HepG2 (cell line): ENCODE results near the gene SETD1B. TPM values are rescaled to one million over a fixed set of nuclear protein-coding genes. Genes with fewer than 3 reads are reported as not detected.

ENCODE experiments used
- BORCS8-MEF2B ChIP-seq: sonication (generic); formaldehyde crosslinking; IDR thresholded peaks from 2 replicates; pipeline ENCODE4 v1.8.0; 2022; ENCODE audit warnings: mild to moderate bottlenecking, missing genetic modification reagents
- IKZF1 ChIP-seq: fragments of 450-650 bp; IDR thresholded peaks from 2 replicates; pipeline ENCODE4 v1.7.1; 2016
- ISL2 ChIP-seq: sonication (generic); formaldehyde crosslinking; IDR thresholded peaks from 2 replicates; pipeline ENCODE4 v1.5.0; 2020; ENCODE audit warnings: missing genetic modification reagents
- JDP2 ChIP-seq: sonication (generic); formaldehyde crosslinking; IDR thresholded peaks from 2 replicates; pipeline ENCODE4 v1.8.1; 2022; ENCODE audit warnings: missing genetic modification reagents, borderline replicate concordance
- MLXIP ChIP-seq: sonication (generic); formaldehyde crosslinking; IDR thresholded peaks from 2 replicates; pipeline ENCODE4 v1.9.0; 2021; ENCODE audit warnings: missing genetic modification reagents, borderline replicate concordance
- NFE2L1 ChIP-seq: sonication (generic); formaldehyde crosslinking; IDR thresholded peaks from 2 replicates; pipeline ENCODE4 v1.4.0; 2020; ENCODE audit warnings: missing genetic modification reagents, mild to moderate bottlenecking, borderline replicate concordance
- NPAS2 ChIP-seq: sonication (generic); formaldehyde crosslinking; IDR thresholded peaks from 2 replicates; pipeline ENCODE4 v1.8.0; 2022; ENCODE audit warnings: mild to moderate bottlenecking, missing genetic modification reagents, borderline replicate concordance
- SMAD1 ChIP-seq: sonication (generic); formaldehyde crosslinking; IDR thresholded peaks from 2 replicates; pipeline ENCODE4 v1.4.0; 2020; ENCODE audit warnings: missing genetic modification reagents, low read depth, mild to moderate bottlenecking, borderline replicate concordance
- ZNF317 ChIP-seq: sonication (generic); formaldehyde crosslinking; IDR thresholded peaks from 2 replicates; pipeline ENCODE4 v1.5.0; 2020; ENCODE audit warnings: mild to moderate bottlenecking, missing genetic modification reagents
- ZNF331 ChIP-seq: sonication (generic); formaldehyde crosslinking; IDR thresholded peaks from 2 replicates; pipeline ENCODE4 v1.4.0; 2020; ENCODE audit warnings: missing genetic modification reagents
- ZNF513 ChIP-seq: sonication (generic); formaldehyde crosslinking; conservative IDR thresholded peaks from 2 replicates; pipeline ENCODE4 v1.5.0; 2020; ENCODE audit warnings: missing genetic modification reagents
- polyA plus RNA-seq, 8 experiments: library from polyadenylated mRNA; depleted of rRNA in 3 of 8; stranded (reverse) in 7 of 8; unstranded in 1 of 8; fragments of >200 nt; fragmentation: Illumina TruSeq in 4 of 8; extraction: Trizol in 4 of 8; gene quantifications; 2 replicates each; pipeline versions ENCODE4 v1.2.1 to v1.2.3, GENCODE V29; 2011 to 2016; ENCODE audit warnings: low read depth in 4 of 8, missing spikeins in 1 of 8, mixed read lengths in 1 of 8; ENCODE audit not compliant: insufficient read depth in 1 of 8
- total RNA-seq, 5 experiments: library from RNA; depleted of rRNA; stranded (reverse); fragments of >200 nt; fragmentation: Illumina TruSeq; extraction: Trizol; gene quantifications; 2 replicates each; pipeline ENCODE4 v1.2.3, GENCODE V29; 2016; ENCODE audit warnings: low read depth in 1 of 5
- TF ChIP-seq, protein P1 (sequence below): sonication (generic); formaldehyde crosslinking; IDR thresholded peaks from 2 replicates; pipeline ENCODE4; 2020; ENCODE audit warnings: missing genetic modification reagents, mild to moderate bottlenecking, borderline replicate concordance
- TF ChIP-seq, protein P2 (sequence below): sonication (generic); formaldehyde crosslinking; IDR thresholded peaks from 2 replicates; pipeline ENCODE4 v1.4.0; 2020; ENCODE audit warnings: missing genetic modification reagents, borderline replicate concordance
- TF ChIP-seq, protein P3 (sequence below): sonication (generic); formaldehyde crosslinking; IDR thresholded peaks from 2 replicates; pipeline ENCODE4 v1.4.0; 2020; ENCODE audit warnings: missing genetic modification reagents

Gene SETD1B
- total and polyA plus RNA-seq, 2 of the 13 experiments (the other 11 are each of a cell fraction or from before 2014, with no cell fraction given), result 1.1 to 1.4 TPM

DNA sequence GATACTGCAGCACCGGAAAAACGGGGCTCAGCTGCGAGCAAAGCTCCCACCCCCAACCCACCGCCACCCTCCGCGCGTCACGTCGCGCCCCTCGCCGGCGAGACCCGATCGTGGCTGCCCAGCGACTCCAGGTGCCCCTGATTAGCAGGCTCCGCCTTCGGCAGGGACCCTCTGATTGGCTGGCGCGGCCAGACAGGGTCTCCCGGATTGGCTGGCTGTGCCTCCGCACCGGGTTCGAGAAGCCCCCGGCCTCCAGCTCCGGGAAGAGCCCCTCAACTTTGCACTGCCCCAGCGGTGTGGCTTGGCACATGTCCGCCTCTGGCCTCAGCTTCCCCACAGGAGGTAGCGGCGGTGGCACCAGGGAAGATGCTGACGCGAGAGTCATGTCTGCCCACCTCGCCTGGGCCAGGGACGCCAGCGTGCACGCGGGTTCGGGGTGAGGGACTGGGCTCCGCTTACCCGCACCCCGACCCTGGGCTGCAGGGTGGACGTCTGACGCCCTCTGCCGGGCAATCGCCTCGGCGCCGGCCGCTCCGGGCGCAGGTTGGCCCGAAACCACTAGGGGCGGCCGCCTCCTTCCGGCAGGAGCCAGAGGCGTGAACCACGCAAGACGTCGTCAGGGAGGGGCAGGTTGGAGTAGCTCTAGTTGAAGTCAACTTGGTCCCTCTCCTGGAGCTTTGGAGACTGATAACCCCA, 9.8 kb upstream of the SETD1B start (continued):
- TF ChIP-seq, protein P1, sequence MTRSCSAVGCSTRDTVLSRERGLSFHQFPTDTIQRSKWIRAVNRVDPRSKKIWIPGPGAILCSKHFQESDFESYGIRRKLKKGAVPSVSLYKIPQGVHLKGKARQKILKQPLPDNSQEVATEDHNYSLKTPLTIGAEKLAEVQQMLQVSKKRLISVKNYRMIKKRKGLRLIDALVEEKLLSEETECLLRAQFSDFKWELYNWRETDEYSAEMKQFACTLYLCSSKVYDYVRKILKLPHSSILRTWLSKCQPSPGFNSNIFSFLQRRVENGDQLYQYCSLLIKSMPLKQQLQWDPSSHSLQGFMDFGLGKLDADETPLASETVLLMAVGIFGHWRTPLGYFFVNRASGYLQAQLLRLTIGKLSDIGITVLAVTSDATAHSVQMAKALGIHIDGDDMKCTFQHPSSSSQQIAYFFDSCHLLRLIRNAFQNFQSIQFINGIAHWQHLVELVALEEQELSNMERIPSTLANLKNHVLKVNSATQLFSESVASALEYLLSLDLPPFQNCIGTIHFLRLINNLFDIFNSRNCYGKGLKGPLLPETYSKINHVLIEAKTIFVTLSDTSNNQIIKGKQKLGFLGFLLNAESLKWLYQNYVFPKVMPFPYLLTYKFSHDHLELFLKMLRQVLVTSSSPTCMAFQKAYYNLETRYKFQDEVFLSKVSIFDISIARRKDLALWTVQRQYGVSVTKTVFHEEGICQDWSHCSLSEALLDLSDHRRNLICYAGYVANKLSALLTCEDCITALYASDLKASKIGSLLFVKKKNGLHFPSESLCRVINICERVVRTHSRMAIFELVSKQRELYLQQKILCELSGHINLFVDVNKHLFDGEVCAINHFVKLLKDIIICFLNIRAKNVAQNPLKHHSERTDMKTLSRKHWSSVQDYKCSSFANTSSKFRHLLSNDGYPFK (CRISPR knock-in tag), result no peak
- TF ChIP-seq NPAS2 (CRISPR knock-in tag) (no peak), NFE2L1 (CRISPR knock-in tag) (no peak), SMAD1 (peak; percentile 87; the same call in 1 of the 2 replicates), BORCS8-MEF2B (CRISPR knock-in tag) (0 out of 2 replicates have a peak, but pooled peaks have one; percentile 34), IKZF1 (no peak), ZNF331 (peak; percentile 65; the same call in 1 of the 2 replicates), ISL2 (CRISPR knock-in tag) (peak; percentile 80), ZNF317 (no peak), MLXIP (CRISPR knock-in tag) (0 out of 2 replicates have a peak, but pooled peaks have one; percentile 39), JDP2 (CRISPR knock-in tag) (no peak), ZNF513 (CRISPR knock-in tag) (no peak)
- TF ChIP-seq, protein P2, sequence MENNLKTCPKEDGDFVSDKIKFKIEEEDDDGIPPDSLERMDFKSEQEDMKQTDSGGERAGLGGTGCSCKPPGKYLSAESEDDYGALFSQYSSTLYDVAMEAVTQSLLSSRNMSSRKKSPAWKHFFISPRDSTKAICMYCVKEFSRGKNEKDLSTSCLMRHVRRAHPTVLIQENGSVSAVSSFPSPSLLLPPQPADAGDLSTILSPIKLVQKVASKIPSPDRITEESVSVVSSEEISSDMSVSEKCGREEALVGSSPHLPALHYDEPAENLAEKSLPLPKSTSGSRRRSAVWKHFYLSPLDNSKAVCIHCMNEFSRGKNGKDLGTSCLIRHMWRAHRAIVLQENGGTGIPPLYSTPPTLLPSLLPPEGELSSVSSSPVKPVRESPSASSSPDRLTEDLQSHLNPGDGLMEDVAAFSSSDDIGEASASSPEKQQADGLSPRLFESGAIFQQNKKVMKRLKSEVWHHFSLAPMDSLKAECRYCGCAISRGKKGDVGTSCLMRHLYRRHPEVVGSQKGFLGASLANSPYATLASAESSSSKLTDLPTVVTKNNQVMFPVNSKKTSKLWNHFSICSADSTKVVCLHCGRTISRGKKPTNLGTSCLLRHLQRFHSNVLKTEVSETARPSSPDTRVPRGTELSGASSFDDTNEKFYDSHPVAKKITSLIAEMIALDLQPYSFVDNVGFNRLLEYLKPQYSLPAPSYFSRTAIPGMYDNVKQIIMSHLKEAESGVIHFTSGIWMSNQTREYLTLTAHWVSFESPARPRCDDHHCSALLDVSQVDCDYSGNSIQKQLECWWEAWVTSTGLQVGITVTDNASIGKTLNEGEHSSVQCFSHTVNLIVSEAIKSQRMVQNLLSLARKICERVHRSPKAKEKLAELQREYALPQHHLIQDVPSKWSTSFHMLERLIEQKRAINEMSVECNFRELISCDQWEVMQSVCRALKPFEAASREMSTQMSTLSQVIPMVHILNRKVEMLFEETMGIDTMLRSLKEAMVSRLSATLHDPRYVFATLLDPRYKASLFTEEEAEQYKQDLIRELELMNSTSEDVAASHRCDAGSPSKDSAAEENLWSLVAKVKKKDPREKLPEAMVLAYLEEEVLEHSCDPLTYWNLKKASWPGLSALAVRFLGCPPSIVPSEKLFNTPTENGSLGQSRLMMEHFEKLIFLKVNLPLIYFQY (CRISPR knock-in tag), result peak; percentile 92
- TF ChIP-seq, protein P3, sequence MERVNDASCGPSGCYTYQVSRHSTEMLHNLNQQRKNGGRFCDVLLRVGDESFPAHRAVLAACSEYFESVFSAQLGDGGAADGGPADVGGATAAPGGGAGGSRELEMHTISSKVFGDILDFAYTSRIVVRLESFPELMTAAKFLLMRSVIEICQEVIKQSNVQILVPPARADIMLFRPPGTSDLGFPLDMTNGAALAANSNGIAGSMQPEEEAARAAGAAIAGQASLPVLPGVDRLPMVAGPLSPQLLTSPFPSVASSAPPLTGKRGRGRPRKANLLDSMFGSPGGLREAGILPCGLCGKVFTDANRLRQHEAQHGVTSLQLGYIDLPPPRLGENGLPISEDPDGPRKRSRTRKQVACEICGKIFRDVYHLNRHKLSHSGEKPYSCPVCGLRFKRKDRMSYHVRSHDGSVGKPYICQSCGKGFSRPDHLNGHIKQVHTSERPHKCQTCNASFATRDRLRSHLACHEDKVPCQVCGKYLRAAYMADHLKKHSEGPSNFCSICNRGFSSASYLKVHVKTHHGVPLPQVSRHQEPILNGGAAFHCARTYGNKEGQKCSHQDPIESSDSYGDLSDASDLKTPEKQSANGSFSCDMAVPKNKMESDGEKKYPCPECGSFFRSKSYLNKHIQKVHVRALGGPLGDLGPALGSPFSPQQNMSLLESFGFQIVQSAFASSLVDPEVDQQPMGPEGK (CRISPR knock-in tag), result peak; percentile 56
